ENCODE measurements around the gene HIPK2.

HIPK2 gene

DNA sequence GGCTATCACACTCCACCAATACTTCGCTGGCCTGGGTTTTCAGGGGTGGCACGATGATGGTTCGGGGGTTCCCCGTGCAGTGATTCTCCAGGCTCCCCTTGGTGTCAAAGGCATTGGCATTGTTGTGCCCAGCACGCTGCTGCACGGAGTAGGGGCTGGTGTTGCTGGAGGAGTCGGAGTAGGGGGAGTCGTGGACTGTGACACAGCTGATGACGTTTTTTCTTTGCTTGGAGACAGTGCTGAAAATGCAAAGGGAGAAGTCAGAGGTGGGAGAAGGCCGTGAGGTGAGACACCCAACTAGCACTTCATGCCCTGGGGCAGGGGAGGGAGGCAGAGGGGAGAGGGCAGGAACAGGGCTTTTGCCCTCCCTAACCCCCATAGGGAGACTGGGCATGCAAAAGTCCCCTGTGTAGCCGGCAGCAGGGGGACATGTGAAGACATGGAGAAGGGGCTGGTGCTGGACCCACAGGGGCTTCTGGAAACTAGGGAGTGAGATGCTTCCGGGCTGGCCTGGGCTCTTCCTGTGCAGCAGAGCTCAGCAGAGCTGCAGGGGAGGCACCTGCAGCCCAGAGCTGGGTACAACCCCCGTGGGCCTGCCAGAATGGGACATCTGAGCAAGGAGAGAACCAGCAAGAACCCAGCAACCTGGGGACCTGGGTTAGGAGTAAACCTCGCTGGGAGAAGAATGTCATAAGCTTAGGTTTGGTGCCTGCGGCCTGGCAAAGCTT lies 193.8 kb downstream of the HIPK2 start:
- H3K9me3 ChIP-seq (replicated peaks in 1 of 11): no peaks in the 10 kb centered on the region
- H3K36me3 ChIP-seq: peaks cover 65 to 99% (median 90%) of the 10 kb centered on the region in 11 experiments
- peak overlapping the region in 5 of 11 experiments; percentile 34 to 62 (median 59); a peak in 9 of 22 replicates for H3K27ac ChIP-seq
- peaks cover 0 to 37% (median 4%) of the 10 kb centered on the region in 11 experiments; a peak in 8 of 22 replicates for H4K20me1 ChIP-seq
- H3K9ac ChIP-seq: peak overlapping the region in 6 of 11 experiments; percentile 2 to 54 (median 30); a peak in 5 of 22 replicates
- no peaks in the 10 kb centered on the region for H3K27me3 ChIP-seq
- peaks cover 11 to 59% (median 53%) of the 10 kb centered on the region in 10 experiments for H3K4me1 ChIP-seq
- H3K4me2 ChIP-seq: peak overlapping the region in 9 of 11 experiments; percentile 10 to 80 (median 72); a peak in 17 of 22 replicates
- no peak overlapping the region; a peak in 1 of 20 replicates for H3K4me3 ChIP-seq
- TF ChIP-seq Cebpa-rat (IDR thresholded peaks at IDR 0.05): no peak

DNA sequence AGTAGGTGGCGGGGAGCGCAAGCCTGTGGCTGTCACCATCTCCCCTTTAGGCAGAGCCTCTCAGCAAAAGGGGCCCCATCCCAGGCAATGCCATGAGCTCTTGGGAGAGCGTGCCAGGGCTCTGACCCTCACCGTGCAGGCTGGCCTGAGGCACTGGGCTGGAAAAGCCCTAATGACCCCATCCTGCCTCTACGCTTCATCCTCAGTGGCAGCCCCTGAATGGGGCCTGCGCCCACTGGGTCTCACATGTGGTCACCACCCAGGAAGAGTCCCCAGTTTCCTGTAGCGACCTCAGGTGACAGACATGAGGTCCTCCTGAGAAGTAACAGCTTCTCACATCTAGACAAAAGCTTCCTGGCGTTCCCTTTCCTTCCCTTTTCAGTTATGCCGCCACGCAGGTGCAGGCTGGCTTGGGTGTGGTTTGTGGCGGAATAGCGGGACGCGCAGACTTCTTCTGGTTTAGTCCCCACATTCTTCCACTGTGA lies 195.1 kb downstream of the HIPK2 start:
- H3K27ac ChIP-seq: peak overlapping the region in 5 of 11 experiments; percentile 34 to 62 (median 59); a peak in 10 of 22 replicates
- H3K27me3 ChIP-seq: no peaks in the 10 kb centered on the region
- no peak for TF ChIP-seq Cebpa-rat (IDR thresholded peaks at IDR 0.05)
- peaks cover 0 to 40% (median 4%) of the 10 kb centered on the region in 11 experiments; a peak in 8 of 22 replicates for H4K20me1 ChIP-seq
- no peak overlapping the region for H3K4me3 ChIP-seq
- peaks cover 0 to 46% (median 40%) of the 10 kb centered on the region in 10 experiments; a peak in 18 of 20 replicates for H3K4me1 ChIP-seq
- H3K9me3 ChIP-seq (replicated peaks in 1 of 11): no peaks in the 10 kb centered on the region
- H3K4me2 ChIP-seq: peak overlapping the region in 9 of 11 experiments; percentile 10 to 80 (median 72); a peak in 14 of 22 replicates
- peaks cover 70 to 100% (median 98%) of the 10 kb centered on the region in 11 experiments for H3K36me3 ChIP-seq
- H3K9ac ChIP-seq: peak overlapping the region in 5 of 11 experiments; percentile 5 to 54 (median 35); a peak in 7 of 22 replicates

DNA sequence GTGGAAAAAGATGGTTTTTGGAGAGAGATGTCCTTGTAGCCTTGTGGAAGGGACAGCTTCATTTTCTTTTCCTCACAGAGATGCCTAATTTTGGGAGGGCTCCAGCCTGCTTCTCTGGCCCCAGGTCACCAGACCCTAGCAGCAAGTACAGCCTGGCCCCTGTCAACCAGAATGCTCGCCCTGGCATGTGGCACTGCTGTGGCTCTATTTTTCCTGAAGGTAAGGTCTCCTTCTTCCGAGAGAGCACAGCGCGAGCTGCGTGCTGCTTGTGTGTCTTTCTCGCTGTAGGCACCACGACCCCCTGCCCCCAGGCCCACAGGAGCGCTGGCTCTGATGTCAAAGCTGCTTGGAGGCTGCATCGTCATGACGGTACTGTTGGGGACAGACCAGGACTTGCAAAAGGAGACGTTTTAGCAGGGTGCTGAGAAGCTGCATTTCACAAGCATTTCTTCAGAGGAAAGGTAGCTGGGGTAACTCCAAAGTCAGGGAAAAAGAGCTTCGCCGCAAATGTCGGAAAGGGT lies 195.6 kb downstream of the HIPK2 start:
- TF ChIP-seq Cebpa-rat (IDR thresholded peaks at IDR 0.05): no peak

DNA sequence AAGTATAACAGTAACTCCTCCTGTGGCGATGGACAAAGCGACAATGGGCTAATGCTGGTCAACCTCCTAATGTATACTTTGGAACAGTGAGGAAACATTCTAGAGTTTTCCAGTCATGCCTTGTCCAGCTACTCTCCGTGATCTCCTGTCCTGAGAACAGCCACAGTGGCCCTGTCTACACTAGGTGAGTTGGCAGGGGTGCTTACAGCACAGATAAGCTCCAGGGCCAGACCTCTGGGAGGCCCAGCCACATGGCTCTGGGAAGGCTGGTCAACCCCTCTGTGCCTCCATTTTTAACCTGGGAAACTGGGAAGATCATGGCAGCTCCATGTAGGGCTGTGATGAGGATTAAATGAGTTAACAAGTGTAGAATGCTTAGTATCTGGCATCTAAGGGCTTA lies 197.4 kb downstream of the HIPK2 start:
- peaks cover 65 to 100% (median 96%) of the 10 kb centered on the region in 11 experiments for H3K36me3 ChIP-seq
- no peak for TF ChIP-seq Cebpa-rat (IDR thresholded peaks at IDR 0.05)
- H3K27ac ChIP-seq: no peak overlapping the region
- no peaks in the 10 kb centered on the region for H3K27me3 ChIP-seq
- H3K4me1 ChIP-seq: peaks cover 0 to 38% (median 32%) of the 10 kb centered on the region in 10 experiments; a peak in 18 of 20 replicates
- no peak overlapping the region for H3K4me2 ChIP-seq
- H3K9me3 ChIP-seq (replicated peaks in 1 of 11): no peaks in the 10 kb centered on the region
- no peak overlapping the region for H3K4me3 ChIP-seq
- H3K9ac ChIP-seq: no peak overlapping the region
- peaks cover 0 to 62% (median 9%) of the 10 kb centered on the region in 11 experiments; a peak in 10 of 22 replicates for H4K20me1 ChIP-seq

More for the DNA sequence above, 195.6 kb downstream of the HIPK2 start:
- peak overlapping the region in 2 of 11 experiments; percentile 25 to 54; a peak in 2 of 22 replicates for H3K9ac ChIP-seq
- H3K4me2 ChIP-seq: peak overlapping the region in 6 of 11 experiments; percentile 64 to 80 (median 72); a peak in 11 of 22 replicates
- H3K4me1 ChIP-seq: peaks cover 0 to 41% (median 36%) of the 10 kb centered on the region in 10 experiments; a peak in 18 of 20 replicates
- H3K4me3 ChIP-seq: no peak overlapping the region
- no peaks in the 10 kb centered on the region for H3K27me3 ChIP-seq
- H3K27ac ChIP-seq: peak overlapping the region in 5 of 11 experiments; percentile 34 to 62 (median 59); a peak in 10 of 22 replicates
- H4K20me1 ChIP-seq: peaks cover 0 to 45% (median 4%) of the 10 kb centered on the region in 11 experiments; a peak in 9 of 22 replicates
- no peaks in the 10 kb centered on the region for H3K9me3 ChIP-seq (replicated peaks in 1 of 11)
- H3K36me3 ChIP-seq: peaks cover 65 to 100% (median 97%) of the 10 kb centered on the region in 11 experiments

DNA sequence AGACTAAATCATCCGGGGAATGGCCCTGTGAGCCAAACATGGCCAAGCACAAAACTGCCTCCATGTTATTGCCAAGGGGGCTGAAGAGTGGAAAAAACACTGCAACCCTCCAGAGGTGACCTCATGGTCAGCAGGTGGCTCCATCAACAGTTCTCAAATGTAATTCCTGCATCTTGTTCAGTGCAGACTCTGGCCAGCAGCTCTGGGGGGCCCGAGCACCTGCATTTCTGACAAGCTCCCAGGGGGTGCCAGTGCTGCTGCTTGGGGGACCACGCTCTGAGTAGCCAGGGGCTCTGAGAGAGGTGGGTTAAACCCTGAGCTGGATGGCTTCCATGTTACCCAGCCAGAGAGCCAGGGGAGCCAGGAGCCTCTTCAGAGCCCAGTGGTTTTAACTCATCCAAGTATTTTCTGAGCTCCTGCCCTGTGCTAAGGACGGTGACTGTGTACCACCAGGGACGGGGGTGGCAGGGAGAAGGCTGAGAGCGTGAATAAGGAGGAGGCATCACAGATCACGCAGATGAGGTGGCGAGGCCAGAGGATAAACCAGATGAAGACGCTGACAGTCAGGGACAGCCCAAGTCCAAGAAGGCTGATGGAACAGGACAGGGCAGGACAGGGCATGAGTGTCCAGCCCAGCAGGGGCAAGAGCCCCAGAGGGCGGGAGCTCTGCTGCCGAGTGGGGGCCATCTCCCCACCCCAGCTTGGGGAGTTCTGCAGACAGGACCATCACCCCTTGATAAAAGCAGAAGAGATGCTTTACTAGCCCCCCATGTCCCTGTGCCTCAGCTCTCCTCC lies 201.4 kb downstream of the HIPK2 start:
- no peaks in the 10 kb centered on the region for H3K27me3 ChIP-seq
- no peak overlapping the region for H3K4me2 ChIP-seq
- no peak overlapping the region for H3K9ac ChIP-seq
- H3K4me1 ChIP-seq: peaks cover 0 to 7% (median 2%) of the 10 kb centered on the region in 10 experiments; a peak in 6 of 20 replicates
- no peaks in the 10 kb centered on the region for H3K9me3 ChIP-seq (replicated peaks in 1 of 11)
- no peak overlapping the region for H3K27ac ChIP-seq
- peaks cover 82 to 97% (median 93%) of the 10 kb centered on the region in 11 experiments for H3K36me3 ChIP-seq
- no peak for TF ChIP-seq Cebpa-rat (IDR thresholded peaks at IDR 0.05)
- peaks cover 0 to 47% (median 4%) of the 10 kb centered on the region in 11 experiments; a peak in 7 of 22 replicates for H4K20me1 ChIP-seq
- no peak overlapping the region for H3K4me3 ChIP-seq

DNA sequence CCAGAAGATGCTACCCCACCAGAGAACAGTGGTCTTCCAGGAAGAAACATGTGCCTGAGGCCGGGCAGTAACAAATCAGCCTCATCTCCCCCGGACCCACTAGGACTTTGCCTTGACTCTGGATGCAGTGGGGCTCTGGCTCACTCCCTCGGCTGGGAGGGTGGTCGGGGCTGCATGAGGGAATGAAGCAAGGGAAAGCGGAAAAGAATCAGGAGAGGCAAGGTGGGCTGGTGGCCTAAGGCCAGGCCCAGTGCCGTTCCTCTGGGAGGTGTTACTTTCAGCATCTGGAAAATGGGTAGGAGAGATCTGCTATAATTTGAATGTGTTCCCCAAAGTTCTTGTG lies 202.5 kb downstream of the HIPK2 start:
- Histone ChIP-seq H3K9ac (no peak overlapping the region), H3K4me1 (peaks cover 0 to 13% (median 4%) of the 10 kb centered on the region in 10 experiments; a peak in 6 of 20 replicates), H3K9me3 (replicated peaks in 1 of 11) (no peaks in the 10 kb centered on the region), H3K27ac (no peak overlapping the region), H3K27me3 (no peaks in the 10 kb centered on the region), H3K36me3 (peaks cover 80 to 97% (median 93%) of the 10 kb centered on the region in 11 experiments), H4K20me1 (peaks cover 0 to 41% (median 4%) of the 10 kb centered on the region in 11 experiments; a peak in 7 of 22 replicates), H3K4me2 (no peak overlapping the region), H3K4me3 (no peak overlapping the region)
- no peak for TF ChIP-seq Cebpa-rat (IDR thresholded peaks at IDR 0.05)

DNA sequence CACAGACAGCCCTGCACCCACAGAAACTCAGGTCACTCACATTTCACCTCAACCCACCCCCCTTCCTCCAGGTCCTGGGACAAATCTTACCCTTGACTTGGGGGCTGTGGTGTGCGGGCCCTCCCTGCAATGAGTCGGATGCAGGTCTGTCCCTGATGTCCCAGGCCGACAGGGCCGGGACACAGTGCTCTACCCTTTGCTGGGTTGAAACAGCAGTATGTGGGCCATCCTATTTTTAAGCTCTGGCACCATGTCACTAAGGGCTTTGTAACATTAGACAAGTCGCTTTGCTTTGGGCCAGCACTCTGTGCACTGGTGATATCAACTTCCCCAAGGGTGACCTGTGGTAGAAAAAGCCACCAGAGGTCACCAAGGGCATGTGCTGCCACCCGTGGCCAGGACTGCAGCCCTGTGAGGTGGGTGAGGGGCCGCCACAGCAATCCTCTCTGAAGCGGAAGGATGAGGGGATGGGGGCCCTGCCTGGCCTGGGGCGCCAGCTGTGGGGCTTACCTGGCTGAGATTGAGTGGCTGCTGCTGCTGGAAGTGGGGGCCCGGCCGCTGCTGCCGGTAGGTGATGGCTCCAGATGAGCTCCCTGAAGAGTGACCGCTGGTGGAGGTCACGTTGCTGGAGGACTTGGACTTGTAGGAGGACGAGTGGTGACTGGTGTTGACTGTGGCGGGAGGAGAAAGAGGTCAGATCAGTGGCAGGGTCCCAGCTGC lies 203.0 kb downstream of the HIPK2 start:
- no peak overlapping the region for H3K4me2 ChIP-seq
- no peak overlapping the region for H3K9ac ChIP-seq
- H3K27ac ChIP-seq: peak overlapping the region in 1 of 11 experiments; percentile 4; a peak in 1 of 22 replicates
- no peaks in the 10 kb centered on the region for H3K27me3 ChIP-seq
- no peaks in the 10 kb centered on the region for H3K9me3 ChIP-seq (replicated peaks in 1 of 11)
- no peak overlapping the region for H3K4me3 ChIP-seq
- no peak for TF ChIP-seq Cebpa-rat (IDR thresholded peaks at IDR 0.05)
- peaks cover 0 to 39% (median 4%) of the 10 kb centered on the region in 11 experiments; a peak in 7 of 22 replicates for H4K20me1 ChIP-seq
- peaks cover 79 to 97% (median 93%) of the 10 kb centered on the region in 11 experiments for H3K36me3 ChIP-seq
- peaks cover 0 to 13% (median 4%) of the 10 kb centered on the region in 10 experiments; a peak in 6 of 20 replicates for H3K4me1 ChIP-seq

DNA sequence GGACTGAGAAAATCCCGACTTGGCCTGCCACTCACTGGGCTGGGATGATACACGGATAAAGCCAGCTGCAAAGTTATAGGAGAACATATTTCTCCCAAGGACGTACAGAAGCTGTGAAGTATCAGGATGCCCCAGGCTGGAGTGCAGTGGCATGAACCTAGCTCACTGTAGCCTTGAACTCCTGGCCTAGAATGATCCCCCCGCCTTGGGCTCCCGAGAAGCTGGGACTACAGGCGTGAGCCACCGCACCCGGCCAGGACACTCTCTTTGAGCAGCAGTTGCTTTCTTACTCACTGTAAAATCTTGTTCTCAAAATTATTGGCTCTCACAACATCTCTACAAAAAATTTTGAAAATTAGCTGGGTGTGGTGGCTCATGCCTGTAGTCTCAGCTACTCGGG lies 203.9 kb downstream of the HIPK2 start:
- no peak for TF ChIP-seq Cebpa-rat (IDR thresholded peaks at IDR 0.05)
- H3K4me3 ChIP-seq: no peak overlapping the region

More for the DNA sequence above, 203.9 kb downstream of the HIPK2 start:
- H3K4me2 ChIP-seq: no peak overlapping the region
- no peaks in the 10 kb centered on the region for H3K9me3 ChIP-seq (replicated peaks in 1 of 11)
- H3K27me3 ChIP-seq: no peaks in the 10 kb centered on the region
- H3K27ac ChIP-seq: 0 out of 22 replicates have a peak overlapping the region, but pooled peaks of 1 of the 11 experiments have one; percentile 4
- H3K4me1 ChIP-seq: peaks cover 0 to 13% (median 4%) of the 10 kb centered on the region in 10 experiments; a peak in 6 of 20 replicates
- H3K9ac ChIP-seq: no peak overlapping the region
- peaks cover 0 to 39% (median 4%) of the 10 kb centered on the region in 11 experiments; a peak in 7 of 22 replicates for H4K20me1 ChIP-seq
- H3K36me3 ChIP-seq: peaks cover 74 to 97% (median 92%) of the 10 kb centered on the region in 11 experiments

Measured in BLaER1 treated with 17β-estradiol and CSF1 and Interleukin-3, amounts not matched to agents 10 nM and 100 nM (cell line).